Ishikawa (cell line): Measurements from ENCODE around the gene KCNIP4.

Experiments
- CEBPB ChIP-seq: IDR thresholded peaks from 2 replicates; pipeline ENCODE4 v1.6.1; 2012
- CREB1 ChIP-seq: IDR thresholded peaks from 2 replicates; pipeline ENCODE4 v1.6.1; 2012; ENCODE audit warnings: low read depth
- EGR1 ChIP-seq: IDR thresholded peaks from 2 replicates; pipeline ENCODE4 v1.6.1; 2012
- EP300 ChIP-seq: IDR thresholded peaks from 2 replicates; pipeline ENCODE4 v1.6.1; 2012; ENCODE audit warnings: borderline replicate concordance
- FOXM1 ChIP-seq: IDR thresholded peaks from 2 replicates; pipeline ENCODE4 v1.6.1; 2012; ENCODE audit warnings: low read depth, borderline replicate concordance
- MAX ChIP-seq: IDR thresholded peaks from 2 replicates; pipeline ENCODE4 v1.6.1; 2012
- NFIC ChIP-seq: IDR thresholded peaks from 2 replicates; pipeline ENCODE4 v1.6.1; 2012
- RAD21 ChIP-seq: IDR thresholded peaks from 2 replicates; pipeline ENCODE4 v1.6.1; 2012; ENCODE audit warnings: low read depth
- REST ChIP-seq: IDR thresholded peaks from 2 replicates; pipeline ENCODE4 v1.6.1; 2012; ENCODE audit warnings: low read depth, mild to moderate bottlenecking
- TAF1 ChIP-seq: IDR thresholded peaks from 2 replicates; pipeline ENCODE4 v1.6.1; 2012; ENCODE audit warnings: low read depth, mild to moderate bottlenecking
- TCF12 ChIP-seq: IDR thresholded peaks from 2 replicates; pipeline ENCODE4 v1.6.1; 2012; ENCODE audit warnings: low read depth
- TEAD4 ChIP-seq: IDR thresholded peaks from 2 replicates; pipeline ENCODE4 v1.6.1; 2012
- USF1 ChIP-seq: IDR thresholded peaks from 2 replicates; pipeline ENCODE4 v1.6.1; 2012
- YY1 ChIP-seq: IDR thresholded peaks from 2 replicates; pipeline ENCODE4 v1.6.1; 2012; ENCODE audit warnings: low read depth
- ZBTB7A ChIP-seq: IDR thresholded peaks from 2 replicates; pipeline ENCODE4 v1.6.1; 2012; ENCODE audit warnings: low read depth

KCNIP4 gene

GRCh38 chr4:21385706-21386105, 562.9 kb downstream of the KCNIP4 start:
- TF ChIP-seq YY1 (no peak), TEAD4 (no peak), CEBPB (no peak), TCF12 (no peak), RAD21 (no peak), FOXM1 (no peak), NFIC (no peak), REST (no peak), EGR1 (no peak), CREB1 (no peak), TAF1 (no peak), EP300 (no peak), ZBTB7A (no peak), USF1 (no peak), MAX (no peak)

- TF ChIP-seq USF1: no peak
- no peak for TF ChIP-seq MAX
- no peak for TF ChIP-seq TCF12
- no peak for TF ChIP-seq EGR1
- no peak for TF ChIP-seq NFIC
- no peak for TF ChIP-seq CREB1
- TF ChIP-seq EP300: no peak
- no peak for TF ChIP-seq CEBPB
- no peak for TF ChIP-seq FOXM1
- no peak for TF ChIP-seq TAF1
- no peak for TF ChIP-seq TEAD4
- TF ChIP-seq YY1: no peak
- TF ChIP-seq REST: no peak
- TF ChIP-seq ZBTB7A: no peak
Measured at GRCh38 chr4:21384609-21385008, 564.0 kb downstream of the KCNIP4 start.

GRCh38 chr4:21380861-21381260, 567.7 kb downstream of the KCNIP4 start:
- TF ChIP-seq FOXM1 (no peak), TAF1 (no peak), RAD21 (no peak), NFIC (no peak), USF1 (no peak), CEBPB (no peak)

GRCh38 chr4:21377046-21377445, 571.5 kb downstream of the KCNIP4 start:
- TF ChIP-seq REST: no peak
- no peak for TF ChIP-seq NFIC
- no peak for TF ChIP-seq ZBTB7A
- TF ChIP-seq USF1: no peak
- TF ChIP-seq TAF1: no peak
- TF ChIP-seq CEBPB: no peak
- TF ChIP-seq CREB1: no peak
- TF ChIP-seq EP300: no peak
- no peak for TF ChIP-seq EGR1
- no peak for TF ChIP-seq YY1
- no peak for TF ChIP-seq FOXM1
- no peak for TF ChIP-seq MAX
- no peak for TF ChIP-seq RAD21
- TF ChIP-seq TCF12: no peak
- TF ChIP-seq TEAD4: no peak
